ENCODE results near the gene PNMT. TPM values are rescaled to one million over a fixed set of nuclear protein-coding genes. Genes with fewer than 3 reads are reported as not detected.

Gene PNMT
- total and polyA plus RNA-seq, 2 of the 8 experiments (the other 6 are each of a cell fraction or from before 2014, with no cell fraction given) = 5.6 to 10.9 TPM

- H2BK12ac ChIP-seq (ENCODE audit: low read depth, low read length) = no peak overlapping the region
- H2BK120ac ChIP-seq (replicated peaks; ENCODE audit: low read depth, low read length) = no peak overlapping the region
- H4K91ac ChIP-seq (replicated peaks; ENCODE audit: insufficient read length, low read length) = no peak overlapping the region
- H3K23ac ChIP-seq (ENCODE audit: insufficient read length) = no peak overlapping the region
- H2AFZ ChIP-seq (ENCODE audit: low read length) = no peak overlapping the region
- peaks cover 42 to 98% of the 10 kb centered on the region in 2 experiments for H3K79me2 ChIP-seq (ENCODE audit: control insufficient read depth in 1 of 2, insufficient read depth in 2 of 2, low read length in 2 of 2)
- H3K56ac ChIP-seq (replicated peaks; ENCODE audit: insufficient read length, low read depth, low read length) = no peak overlapping the region
- H2BK20ac ChIP-seq (ENCODE audit: low read length) = no peak overlapping the region
- H3K9me3 ChIP-seq (ENCODE audit: insufficient read depth in 2 of 2, low read depth in 1 of 2, low read length in 1 of 2) = no peaks in the 10 kb centered on the region
- no peak overlapping the region for H2BK15ac ChIP-seq (ENCODE audit: low read length)
- TF ChIP-seq SAP30 (IDR thresholded peaks at IDR 0.05; ENCODE audit: insufficient read depth, insufficient replicate concordance, low read length) (no peak), CEBPB (IDR thresholded peaks at IDR 0.05; ENCODE audit: low read depth, low read length) (no peak), CHD2 (IDR thresholded peaks at IDR 0.05; ENCODE audit: low read length) (no peak), USF2 (IDR thresholded peaks at IDR 0.05; ENCODE audit: low read length) (no peak), GABPA (IDR thresholded peaks at IDR 0.05; ENCODE audit: borderline replicate concordance, insufficient read depth, low read length) (no peak), KDM1A (IDR thresholded peaks at IDR 0.05; ENCODE audit: borderline replicate concordance, low read length) (no peak), KDM4A (IDR thresholded peaks at IDR 0.05; ENCODE audit: low read depth, low read length, severe bottlenecking) (no peak), ASH2L (IDR thresholded peaks at IDR 0.05; ENCODE audit: low read length) (no peak), RXRA (IDR thresholded peaks at IDR 0.05; ENCODE audit: insufficient read depth, low read depth, low read length) (no peak)
- no peak overlapping the region for H2AK5ac ChIP-seq (ENCODE audit: low read depth, low read length)
- 85% methylated on average over 12 of the region's 12 CpGs; no CpG with 5 or more reads in 1 of the 2 experiments for WGBS, 2 experiments (ENCODE audit: extremely low coverage in 1 of 2, insufficient coverage in 1 of 2, insufficient read length in 1 of 2, insufficient replicate concordance in 2 of 2, low coverage in 1 of 2, low lambda C conversion rate in 2 of 2, missing lambda C conversion rate in 1 of 2)
- no peak overlapping the region for H3K9ac ChIP-seq (replicated peaks in 1 of 4; ENCODE audit: extremely low read depth in 1 of 4, low read depth in 3 of 4, low read length in 3 of 4)
- CTCF ChIA-PET (ENCODE audit: partially characterized antibody) = interaction anchor here (0.6 to 52.4 kb wide), 11 partner anchors 7 to 69 kb away, joined by 3 to 1885 read pairs (median 5); partner anchors contain the start of genes MIEN1, PPP1R1B and STARD3
- H2BK5ac ChIP-seq (ENCODE audit: low read depth, low read length) = peak overlapping the region; percentile 75; the same call in 1 of the 2 replicates
- H4K5ac ChIP-seq (ENCODE audit: insufficient read length, low read depth, low read length) = no peak overlapping the region
- H3K27me3 ChIP-seq (replicated peaks in 1 of 4; ENCODE audit: control insufficient read depth in 3 of 4, extremely low read depth in 1 of 4, insufficient read depth in 3 of 4, low read length in 3 of 4) = no peaks in the 10 kb centered on the region
- peaks cover 13% of the 10 kb centered on the region for H3K23me2 ChIP-seq (ENCODE audit: low read depth, low read length)
- FAIRE-seq = no peak
- peak overlapping the region in 1 of 4 experiments; percentile 94; a peak in 2 of 8 replicates for H3K4me3 ChIP-seq (ENCODE audit: extremely low read depth in 1 of 4, insufficient read depth in 2 of 4, low read depth in 3 of 4, low read length in 4 of 4)
- no peak for DNase-seq (ENCODE audit: low read depth in 1 of 2, low spot score in 2 of 2)
- H4K8ac ChIP-seq (ENCODE audit: extremely low read depth, insufficient read depth, low read length) = no peak overlapping the region
- no peak overlapping the region for H3K27ac ChIP-seq (ENCODE audit: low read depth, low read length)
- H4K20me1 ChIP-seq (replicated peaks in 1 of 2; ENCODE audit: control insufficient read depth in 1 of 2, insufficient read depth in 2 of 2, low read length in 2 of 2) = peaks cover 21 to 26% of the 10 kb centered on the region in 2 experiments
- peak overlapping the region; percentile 88 to 94 for H3K4me2 ChIP-seq (ENCODE audit: insufficient read depth in 1 of 2, low read depth in 2 of 2, low read length in 2 of 2)
- H3K4ac ChIP-seq (replicated peaks; ENCODE audit: insufficient read length, low read depth, low read length) = no peak overlapping the region
- peaks cover 12 to 43% (median 27%) of the 10 kb centered on the region in 4 experiments for H3K4me1 ChIP-seq (replicated peaks in 1 of 4; ENCODE audit: control insufficient read depth in 3 of 4, insufficient read depth in 4 of 4, low read length in 3 of 4)
- H3K36me3 ChIP-seq (ENCODE audit: control insufficient read depth in 2 of 4, insufficient read depth in 4 of 4, low read length in 3 of 4) = peaks cover 3 to 17% (median 9%) of the 10 kb centered on the region in 4 experiments; a peak in 7 of 8 replicates
- POLR2A ChIA-PET (ENCODE audit: partially characterized antibody) = interaction anchor here (0.6 to 38.1 kb wide), 8 partner anchors 12 to 262 kb away, joined by 3 to 708 read pairs (median 6); partner anchors contain the start of genes MIEN1, PGAP3, PNMT and TCAP
- peaks cover 22% of the 10 kb centered on the region for H3K79me1 ChIP-seq (ENCODE audit: low read depth, low read length)
- no peak overlapping the region for H3K14ac ChIP-seq (ENCODE audit: insufficient read length)
- H3K18ac ChIP-seq (ENCODE audit: extremely low read depth, low read length) = no peak overlapping the region
Measured at GRCh38 chr17:39702901-39703893, 34.9 kb downstream of the PNMT start.
